H1 (cell line): ENCODE results near the gene ZDHHC16. TPM values are rescaled to one million over a fixed set of nuclear protein-coding genes. Genes with fewer than 3 reads are reported as not detected.

ENCODE experiments used
- GABPA ChIP-seq: IDR thresholded peaks from 2 replicates; pipeline ENCODE4 v1.6.1; 2011; ENCODE audit warnings: mild to moderate bottlenecking, low read length, moderate library complexity, borderline replicate concordance; ENCODE audit not compliant: insufficient read depth
- HDAC2 ChIP-seq, 2 experiments: fragments of 300-600 bp in 1 of 2; sonication (generic) in 1 of 2; IDR thresholded peaks; 2 replicates each; pipeline ENCODE4 v1.6.1; 2011 to 2012; ENCODE audit warnings: low read depth in 2 of 2, low read length in 2 of 2, mild to moderate bottlenecking in 2 of 2, moderate library complexity in 2 of 2, borderline replicate concordance in 1 of 2, inconsistent platforms in 1 of 2
- SIX5 ChIP-seq: IDR thresholded peaks from 2 replicates; pipeline ENCODE4 v1.6.1; 2011; ENCODE audit warnings: mild to moderate bottlenecking, low read depth, low read length
- SP2 ChIP-seq: IDR thresholded peaks from 2 replicates; pipeline ENCODE4 v1.6.1; 2012; ENCODE audit warnings: mild to moderate bottlenecking, low read length, inconsistent platforms
- SUZ12 ChIP-seq: fragments of 200-600 bp; sonication (generic); IDR thresholded peaks from 2 replicates; pipeline ENCODE4 v1.6.1; 2012; ENCODE audit warnings: mild to moderate bottlenecking, inconsistent platforms, low read length, moderate library complexity, mixed read lengths
- USF2 ChIP-seq: IDR thresholded peaks from 2 replicates; pipeline ENCODE4 v1.6.1; 2011; ENCODE audit warnings: low read length, improper control_type of control experiment
- polyA plus RNA-seq, 7 experiments: library from polyadenylated mRNA; depleted of rRNA in 3 of 7; stranded (reverse) in 5 of 7; unstranded in 2 of 7; fragments of >200 nt in 5 of 7; fragments of 200-250 nt in 2 of 7; gene quantifications; 1 replicate in 5 of 7; 2 replicates in 1 of 7; 4 replicates in 1 of 7; pipeline versions ENCODE4 v1.2.1 to v1.2.3, GENCODE V29; 2011 to 2013; ENCODE audit warnings: missing spikeins in 2 of 7, mixed read lengths in 2 of 7
- total RNA-seq: library from RNA; stranded (reverse); fragmentation: NEBNext Ultra II Directional; extraction: Animal tissue kit (Norgen Biotek cat#: 25700); gene quantifications from 2 replicates; pipeline ENCODE4 v1.2.1, GENCODE V29; 2021
- TF ChIP-seq, protein P1 (sequence below): IDR thresholded peaks from 2 replicates; pipeline ENCODE4 v1.6.1; 2012; ENCODE audit warnings: inconsistent platforms

Gene ZDHHC16
- total and polyA plus RNA-seq, 2 of the 8 experiments (the other 6 are each of a cell fraction or from before 2014, with no cell fraction given), result 45.9 to 108 TPM

GRCh38 chr10:97494151-97494550, 48.2 kb downstream of the ZDHHC16 start (continued):
- TF ChIP-seq HDAC2 (IDR thresholded peaks at IDR 0.05; ENCODE audit: borderline replicate concordance in 1 of 2, low read depth in 2 of 2, low read length in 2 of 2) (no peak), SIX5 (no peak), SP2 (no peak), USF2 (no peak), GABPA (no peak), SUZ12 (no peak)
- TF ChIP-seq, protein P1, sequence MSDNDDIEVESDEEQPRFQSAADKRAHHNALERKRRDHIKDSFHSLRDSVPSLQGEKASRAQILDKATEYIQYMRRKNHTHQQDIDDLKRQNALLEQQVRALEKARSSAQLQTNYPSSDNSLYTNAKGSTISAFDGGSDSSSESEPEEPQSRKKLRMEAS, result no peak
